WTC11 (cell line): ENCODE data around the gene GSC.

Source experiments
- CTCF ChIP-seq: fragments of 200-600 bp; IDR thresholded peaks from 2 replicates; pipeline ENCODE4 v1.8.0; 2022; ENCODE audit warnings: antibody characterized with exemption
- ESRRA ChIP-seq: sonication (generic); formaldehyde crosslinking; IDR thresholded peaks from 2 replicates; pipeline ENCODE4 v1.8.1; 2022; ENCODE audit warnings: mild to moderate bottlenecking, missing genetic modification reagents, borderline replicate concordance
- IRF1 ChIP-seq: sonication (generic); formaldehyde crosslinking; IDR thresholded peaks from 2 replicates; pipeline ENCODE4 v1.8.0; 2023; ENCODE audit warnings: missing genetic modification reagents
- JUN ChIP-seq: sonication (generic); formaldehyde crosslinking; IDR thresholded peaks from 2 replicates; pipeline ENCODE4 v1.8.0; 2023; ENCODE audit warnings: mild to moderate bottlenecking, missing genetic modification reagents
- NFE2L1 ChIP-seq: sonication (generic); formaldehyde crosslinking; IDR thresholded peaks from 2 replicates; pipeline ENCODE4 v1.8.1; 2023; ENCODE audit warnings: missing genetic modification reagents
- TP53 ChIP-seq: sonication (generic); formaldehyde crosslinking; IDR thresholded peaks from 2 replicates; pipeline ENCODE4 v1.8.1; 2023; ENCODE audit warnings: mild to moderate bottlenecking, missing genetic modification reagents

- TF ChIP-seq CTCF, result no peak
- TF ChIP-seq NFE2L1 (CRISPR knock-in tag), result no peak
- no peak for TF ChIP-seq JUN (CRISPR knock-in tag)
- TF ChIP-seq ESRRA (CRISPR knock-in tag), result no peak
- no peak for TF ChIP-seq TP53 (CRISPR knock-in tag)
- no peak for TF ChIP-seq IRF1 (CRISPR knock-in tag)
These were observed 17.7 kb upstream of the GSC start for GRCh38 chr14:94787655-94788054.
